Smooth muscle cell (in vitro differentiated cells): ENCODE data around the gene STK24. TPM values are rescaled to one million over a fixed set of nuclear protein-coding genes. Genes with fewer than 3 reads are reported as not detected.
A peak's percentile ranks its signal among the peaks of the same experiment; 100 is the strongest.
"Not testable (repeated sequence)": the region's sequence is repeated elsewhere in the genome, so short reads cannot be mapped to it uniquely, and the experiment has no call there.

Experiments
- DNase-seq: peaks from one replicate; lab custom pipeline; 2025; ENCODE audit not compliant: unreplicated experiment; lab: John Stamatoyannopoulos, UW
- H2AFZ ChIP-seq: fragments of 200-600 bp; sonication (generic); 2 replicates; pipeline ENCODE4 v1.6.0; 2016; ENCODE audit warnings: antibody characterized with exemption, low read depth, mild to moderate bottlenecking
- H3F3A ChIP-seq: fragments of 200-600 bp; sonication (generic); 2 replicates; pipeline ENCODE4 v1.6.0; 2017; ENCODE audit warnings: antibody characterized with exemption, low read depth
- H3K27ac ChIP-seq: fragments of 200-600 bp; sonication (generic); 2 replicates; pipeline ENCODE4 v1.5.1; 2016; ENCODE audit warnings: low read depth, mild to moderate bottlenecking
- H3K27me3 ChIP-seq: fragments of 200-600 bp; sonication (generic); 2 replicates; pipeline ENCODE4 v1.6.1; 2016; ENCODE audit warnings: low read depth, mild to moderate bottlenecking
- H3K36me3 ChIP-seq: fragments of 200-600 bp; sonication (generic); 2 replicates; pipeline ENCODE4 v1.5.1; 2016; ENCODE audit warnings: low read depth
- H3K4me1 ChIP-seq: fragments of 200-600 bp; sonication (generic); 2 replicates; pipeline ENCODE4 v1.5.1; 2016; ENCODE audit warnings: low read depth
- H3K4me2 ChIP-seq: fragments of 200-600 bp; sonication (generic); 2 replicates; pipeline ENCODE4 v1.6.0; 2016; ENCODE audit warnings: mild to moderate bottlenecking
- H3K4me3 ChIP-seq: fragments of 200-600 bp; sonication (generic); 2 replicates; pipeline ENCODE4 v1.5.1; 2016; ENCODE audit warnings: mild to moderate bottlenecking
- H3K79me2 ChIP-seq: fragments of 200-600 bp; sonication (generic); 2 replicates; pipeline ENCODE4 v1.6.0; 2016; ENCODE audit warnings: low read depth, mild to moderate bottlenecking
- H3K9ac ChIP-seq: fragments of 200-600 bp; sonication (generic); 2 replicates; pipeline ENCODE4 v1.6.0; 2016; ENCODE audit warnings: low read depth
- H3K9me3 ChIP-seq: fragments of 200-600 bp; sonication (generic); replicated peaks from 2 replicates; pipeline ENCODE4 v1.5.1; 2016; ENCODE audit warnings: low read depth
- H4K20me1 ChIP-seq: fragments of 200-600 bp; sonication (generic); 2 replicates; pipeline ENCODE4 v1.6.0; 2016; ENCODE audit warnings: low read depth
- CTCF ChIP-seq: fragments of 200-600 bp; sonication (generic); IDR thresholded peaks from 2 replicates; pipeline ENCODE4 v1.5.1; 2017; ENCODE audit warnings: borderline replicate concordance, mild to moderate bottlenecking, antibody characterized with exemption; ENCODE audit not compliant: insufficient read depth, poor library complexity, severe bottlenecking
- WGBS: methylation state at CpG from one replicate; pipeline ENCODE4 v1.1.7; 2016; ENCODE audit warnings: low lambda C conversion rate; 5-methylcytosine and 5-hydroxymethylcytosine counted together
- polyA plus RNA-seq: library from polyadenylated mRNA; unstranded; fragments of >200 nt; fragmentation: Nextera tagmentation; extraction: Ambion mirVana; gene quantifications from 2 replicates; pipeline ENCODE4 v1.2.1, GENCODE V29; 2016
- total RNA-seq: library from RNA; depleted of rRNA; stranded (reverse); fragments of >200 nt; gene quantifications from 2 replicates; pipeline ENCODE4 v1.2.3, GENCODE V29; 2014

The STK24 gene
- total and polyA plus RNA-seq, 2 experiments from 2014 or later, result 80.2 to 89.1 TPM

- Histone ChIP-seq H3F3A (peaks cover 15% of the 10 kb centered on the region), H3K4me3 (no peak overlapping the region), H3K4me2 (peak overlapping the region; percentile 58), H4K20me1 (peaks cover 94% of the 10 kb centered on the region), H3K27me3 (no peaks in the 10 kb centered on the region), H3K27ac (peak overlapping the region; percentile 73), H3K9ac (no peak overlapping the region), H3K9me3 (no peaks in the 10 kb centered on the region), H3K4me1 (peaks cover 39% of the 10 kb centered on the region), H3K79me2 (peaks cover 94% of the 10 kb centered on the region), H2AFZ (no peak overlapping the region), H3K36me3 (no peaks in the 10 kb centered on the region)
- 53% methylated on average over 11 of the region's 11 CpGs for WGBS
- DNase-seq, result no peak
- TF ChIP-seq CTCF, result no peak
Measured at GRCh38 chr13:98571955-98572662, 4.8 kb downstream of the STK24 start.

GRCh38 chr13:98570929-98571372, 6.0 kb downstream of the STK24 start:
- no peak overlapping the region for H2AFZ ChIP-seq
- peak overlapping the region; percentile 55 for H3K4me2 ChIP-seq
- H3K4me1 ChIP-seq, result peaks cover 45% of the 10 kb centered on the region
- no peaks in the 10 kb centered on the region for H3K36me3 ChIP-seq
- H3K79me2 ChIP-seq, result peaks cover 100% of the 10 kb centered on the region
- TF ChIP-seq CTCF, result no peak
- DNase-seq, result no peak
- no peaks in the 10 kb centered on the region for H3K9me3 ChIP-seq
- peaks cover 100% of the 10 kb centered on the region for H4K20me1 ChIP-seq
- peak overlapping the region; percentile 12 for H3K4me3 ChIP-seq
- H3F3A ChIP-seq, result peaks cover 15% of the 10 kb centered on the region
- H3K27ac ChIP-seq, result peak overlapping the region; percentile 73
- H3K9ac ChIP-seq, result no peak overlapping the region
- WGBS, result 66% methylated on average over 10 of the region's 10 CpGs
- H3K27me3 ChIP-seq, result no peaks in the 10 kb centered on the region

GRCh38 chr13:98569494-98570367, 7.2 kb downstream of the STK24 start:
- H4K20me1 ChIP-seq, result peaks cover 100% of the 10 kb centered on the region
- not testable (repeated sequence) for DNase-seq
- 83% methylated on average over 17 of the region's 17 CpGs for WGBS

GRCh38 chr13:98568918-98569317, 8.0 kb downstream of the STK24 start:
- Histone ChIP-seq H3K27me3 (no peaks in the 10 kb centered on the region), H3K79me2 (peaks cover 100% of the 10 kb centered on the region), H3K9ac (no peak overlapping the region), H3K4me2 (no peak overlapping the region), H3K9me3 (no peaks in the 10 kb centered on the region), H4K20me1 (peaks cover 100% of the 10 kb centered on the region), H3F3A (peaks cover 15% of the 10 kb centered on the region), H3K36me3 (no peaks in the 10 kb centered on the region), H2AFZ (no peak overlapping the region), H3K4me1 (peaks cover 36% of the 10 kb centered on the region), H3K4me3 (no peak overlapping the region), H3K27ac (peak overlapping the region; percentile 43)
- DNase-seq, result no peak
- TF ChIP-seq CTCF, result no peak
- WGBS, result 96% methylated on average over 4 of the region's 4 CpGs

More at GRCh38 chr13:98569494-98570367, 7.2 kb downstream of the STK24 start:
- H3K4me2 ChIP-seq, H2AFZ ChIP-seq, H3K27me3 ChIP-seq, H3K9me3 ChIP-seq, H3K9ac ChIP-seq, H3K4me3 ChIP-seq, H3K36me3 ChIP-seq: not testable (repeated sequence)
- Histone ChIP-seq H3K79me2 (peaks cover 100% of the 10 kb centered on the region), H3K4me1 (peaks cover 43% of the 10 kb centered on the region), H3K27ac (peak overlapping the region; percentile 73), H3F3A (peaks cover 15% of the 10 kb centered on the region)
